Testis (tissue), 2 donors: ENCODE data around the gene DCUN1D5.

Experiments used
- CTCF ChIP-seq, 3 experiments: fragments of 450-650 bp in 2 of 3; fragments of 200-600 bp in 1 of 3; sonication (generic) in 1 of 3; IDR thresholded peaks; one replicate each; pipeline ENCODE4 v1.5.1; 2016 to 2019; ENCODE audit warnings: antibody characterized with exemption in 3 of 3, mild to moderate bottlenecking in 2 of 3, moderate library complexity in 1 of 3
- POLR2A ChIP-seq: fragments of 450-650 bp; IDR thresholded peaks from one replicate; pipeline ENCODE4 v1.6.1; 2017; ENCODE audit warnings: antibody characterized with exemption, mild to moderate bottlenecking, moderate library complexity

GRCh38 chr11:103091064-103091800 lies 728 bp downstream of the DCUN1D5 start:
- TF ChIP-seq POLR2A, result no peak
- TF ChIP-seq CTCF (IDR thresholded peaks at IDR 0.05), result no peak
